Stimulated activated CD4-positive, alpha-beta T cell treated with anti-CD3 and anti-CD28 coated beads, Interleukin-2, amount 100 ng/mL, for 4 hours (primary cell): ENCODE results near the gene RFC2.
"Not testable (repeated sequence)": the region's sequence is repeated elsewhere in the genome, so short reads cannot be mapped to it uniquely, and the experiment has no call there.

Experiments
- DNase-seq: peaks from one replicate; pipeline ENCODE4 v3.0.0-alpha.2; 2020; ENCODE audit warnings: low read depth

RFC2 gene

GRCh38 chr7:74248156-74248555 lies 6.0 kb downstream of the RFC2 start:
- DNase-seq, result no peak

DNA sequence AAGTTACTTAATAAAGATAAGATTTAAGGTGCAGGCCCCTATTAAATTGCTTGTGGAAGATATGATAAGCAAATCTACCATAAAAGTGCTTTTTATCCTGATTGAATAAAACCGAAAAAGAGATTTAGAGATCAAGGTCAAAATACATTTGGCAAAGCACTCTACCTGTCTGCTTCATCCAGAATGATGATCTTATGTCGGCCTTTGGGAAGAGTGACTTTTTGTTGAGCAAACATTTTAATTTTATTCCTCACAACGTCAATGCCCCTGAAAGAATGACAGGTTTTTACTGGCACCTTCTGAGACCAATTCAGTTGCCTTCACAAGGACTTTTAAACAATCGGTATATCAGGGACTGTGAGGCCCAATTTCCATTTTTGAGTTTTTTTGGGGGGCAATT lies 7.7 kb downstream of the RFC2 start:
- no peak for DNase-seq

- DNase-seq, result no peak
These were observed 12.1 kb downstream of the RFC2 start for GRCh38 chr7:74242122-74242443.

DNA sequence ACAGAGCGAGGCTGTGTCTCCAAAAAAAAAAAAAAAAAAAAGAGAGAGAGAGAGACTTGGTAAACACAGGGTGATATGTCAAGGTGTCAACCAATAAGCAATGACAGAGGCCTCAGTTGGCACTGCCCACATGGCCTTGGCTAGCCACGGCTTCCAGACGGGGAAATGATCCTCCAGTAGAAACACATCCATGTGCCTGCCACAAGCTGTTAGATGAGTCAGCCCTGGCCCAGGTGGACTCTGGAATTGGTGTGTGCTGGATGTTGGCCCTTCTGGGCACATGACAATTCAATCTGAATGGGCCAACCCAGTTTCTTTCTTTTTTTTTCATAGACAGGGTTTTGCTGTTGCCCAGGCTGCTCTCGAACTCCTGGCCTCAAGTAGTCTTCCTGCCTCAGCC lies 13.7 kb downstream of the RFC2 start:
- no peak for DNase-seq

DNA sequence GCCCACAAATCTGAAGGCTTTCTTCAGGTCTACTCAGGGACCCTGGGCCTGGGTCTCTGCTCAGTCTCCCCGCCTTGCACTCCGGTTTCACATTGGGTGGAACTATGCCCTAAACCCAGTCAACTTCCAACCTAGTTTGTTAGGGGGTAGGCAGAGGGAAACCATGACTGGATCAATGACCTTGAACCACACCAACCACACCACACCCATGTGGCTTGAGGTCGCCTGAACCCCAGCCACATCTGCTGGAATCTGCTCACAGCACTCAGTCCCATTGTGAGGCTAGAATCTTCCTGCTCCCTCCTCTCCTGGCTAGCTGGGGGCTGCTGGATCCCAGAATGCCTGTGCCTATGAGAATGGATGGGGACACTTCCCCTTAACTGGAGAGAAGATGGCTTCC lies 17.9 kb downstream of the RFC2 start:
- DNase-seq, result no peak

DNA sequence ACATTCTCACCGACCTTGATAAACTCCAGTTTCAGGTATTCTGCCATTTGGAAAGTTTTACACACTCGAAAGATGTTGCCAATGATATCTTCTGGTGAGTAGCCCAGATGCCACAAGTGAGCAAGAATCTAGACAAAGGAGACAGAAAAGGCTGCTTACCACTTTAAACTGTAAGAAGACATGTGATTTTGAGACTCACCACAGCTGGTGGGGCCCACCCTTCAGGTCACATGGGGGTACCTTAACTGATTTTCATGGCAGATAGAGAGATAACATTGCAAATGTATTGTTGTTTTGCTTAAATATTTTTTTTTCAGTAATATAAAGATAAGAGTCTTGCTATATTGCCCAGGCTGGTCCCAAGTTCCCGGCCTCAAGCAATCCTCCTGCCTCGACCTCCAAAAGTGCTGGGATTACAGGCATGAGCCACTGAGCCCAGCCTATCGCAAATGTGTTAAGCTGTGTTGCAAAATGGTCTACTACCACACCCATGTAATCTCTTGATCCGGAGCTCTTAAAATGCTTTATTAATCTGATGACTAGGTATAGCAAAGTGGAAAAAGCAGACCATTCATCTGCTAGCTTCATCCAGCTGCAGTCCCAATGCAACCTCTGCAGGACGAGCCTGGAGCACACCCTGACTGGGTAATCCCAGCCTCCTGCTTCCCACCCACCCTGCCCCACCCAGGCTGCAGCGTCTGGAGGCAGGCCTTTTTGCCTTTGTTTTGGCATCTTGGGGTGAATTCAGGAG lies 18.5 kb downstream of the RFC2 start:
- DNase-seq, result no peak

DNA sequence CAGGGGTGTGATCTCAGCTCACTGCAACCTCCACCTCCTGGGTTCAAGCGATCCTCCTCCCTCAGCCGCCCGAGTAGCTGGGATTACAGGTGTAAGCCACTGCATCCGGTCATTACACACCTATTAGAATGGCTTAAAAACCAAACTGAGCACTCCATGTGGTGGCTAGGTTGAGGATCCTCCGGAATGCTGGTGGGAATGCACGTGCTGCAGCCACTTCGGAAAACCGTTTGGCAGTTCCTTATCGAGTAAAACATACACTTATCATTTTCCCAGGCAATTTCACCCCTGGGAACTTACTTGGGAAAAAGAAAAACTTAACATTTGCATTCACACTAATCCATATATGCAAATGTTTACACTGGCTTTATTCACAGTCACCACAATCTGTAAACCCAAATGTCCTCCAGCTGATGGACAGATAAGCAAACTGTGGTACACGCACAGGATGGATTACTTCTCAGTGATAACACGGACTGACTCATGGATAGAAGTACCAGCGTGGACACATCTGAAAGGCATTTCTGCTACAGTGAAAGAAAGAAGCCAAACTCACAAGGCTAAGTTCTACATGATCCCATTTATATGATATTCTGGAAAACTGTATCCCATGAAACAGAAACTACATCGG lies 20.4 kb downstream of the RFC2 start:
- DNase-seq, result no peak

DNA sequence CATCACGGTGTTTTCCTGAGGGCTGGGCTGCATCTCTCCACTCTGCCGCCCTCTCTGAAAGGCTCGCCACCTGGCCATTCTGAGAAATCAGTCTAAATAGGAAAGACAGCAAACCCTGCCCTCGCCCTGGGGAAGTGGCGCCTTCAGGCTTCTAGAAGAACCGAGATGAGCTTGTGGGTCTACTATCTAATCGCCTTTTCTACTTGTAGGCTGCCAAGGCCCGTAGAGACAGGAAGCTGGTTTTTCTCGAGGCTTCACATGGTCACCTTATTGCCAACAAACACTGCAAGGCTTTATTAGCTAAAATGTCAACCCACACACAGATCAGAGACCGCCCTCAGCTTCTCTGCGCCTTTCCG lies 23.0 kb downstream of the RFC2 start:
- DNase-seq, result no peak

GRCh38 chr7:74230446-74231231 lies 23.6 kb downstream of the RFC2 start:
- DNase-seq, result no peak

- no peak for DNase-seq
These were observed 25.0 kb downstream of the RFC2 start for GRCh38 chr7:74228951-74229900.

- no peak for DNase-seq
These were observed 27.6 kb downstream of the RFC2 start for GRCh38 chr7:74226633-74227032.

GRCh38 chr7:74225400-74225799 lies 28.8 kb downstream of the RFC2 start:
- no peak for DNase-seq

DNA sequence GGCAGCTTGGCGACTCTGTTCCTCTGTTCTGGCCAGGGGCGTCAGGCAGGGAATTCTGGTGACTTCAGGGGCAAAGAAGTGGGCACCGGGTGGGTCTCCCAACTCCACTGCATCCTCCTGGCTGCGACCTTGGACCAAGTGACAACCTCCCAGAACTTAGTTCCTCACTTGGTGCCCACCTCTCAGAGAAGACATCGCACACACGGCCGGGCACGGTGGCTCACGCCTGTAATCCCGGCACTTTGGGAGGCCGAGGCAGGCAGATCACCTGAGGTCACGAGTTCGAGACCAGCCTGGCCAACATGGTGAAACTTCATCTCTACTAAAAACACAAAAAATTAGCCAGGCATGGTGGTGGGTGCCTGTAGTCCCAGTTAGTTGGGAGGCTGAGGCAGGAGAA lies 29.3 kb downstream of the RFC2 start:
- DNase-seq, result not testable (repeated sequence)

DNA sequence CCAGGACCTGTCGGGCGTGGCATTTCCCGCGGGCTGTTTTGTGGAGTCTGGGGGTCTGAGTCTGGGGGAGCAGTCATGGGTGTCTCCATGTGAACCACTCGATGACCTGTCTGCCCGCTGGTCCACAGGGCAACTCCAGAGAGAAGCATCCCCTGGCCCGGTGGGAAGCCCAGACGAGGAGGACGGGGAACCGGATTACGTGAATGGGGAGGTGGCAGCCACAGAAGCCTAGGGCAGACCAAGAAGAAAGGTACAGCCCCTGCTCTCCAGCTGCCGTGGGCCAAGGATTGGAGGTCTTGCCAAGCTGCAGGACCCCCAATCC lies 29.7 kb downstream of the RFC2 start:
- DNase-seq, result no peak

- no peak for DNase-seq
These were observed 30.3 kb downstream of the RFC2 start for GRCh38 chr7:74223711-74224510.

DNA sequence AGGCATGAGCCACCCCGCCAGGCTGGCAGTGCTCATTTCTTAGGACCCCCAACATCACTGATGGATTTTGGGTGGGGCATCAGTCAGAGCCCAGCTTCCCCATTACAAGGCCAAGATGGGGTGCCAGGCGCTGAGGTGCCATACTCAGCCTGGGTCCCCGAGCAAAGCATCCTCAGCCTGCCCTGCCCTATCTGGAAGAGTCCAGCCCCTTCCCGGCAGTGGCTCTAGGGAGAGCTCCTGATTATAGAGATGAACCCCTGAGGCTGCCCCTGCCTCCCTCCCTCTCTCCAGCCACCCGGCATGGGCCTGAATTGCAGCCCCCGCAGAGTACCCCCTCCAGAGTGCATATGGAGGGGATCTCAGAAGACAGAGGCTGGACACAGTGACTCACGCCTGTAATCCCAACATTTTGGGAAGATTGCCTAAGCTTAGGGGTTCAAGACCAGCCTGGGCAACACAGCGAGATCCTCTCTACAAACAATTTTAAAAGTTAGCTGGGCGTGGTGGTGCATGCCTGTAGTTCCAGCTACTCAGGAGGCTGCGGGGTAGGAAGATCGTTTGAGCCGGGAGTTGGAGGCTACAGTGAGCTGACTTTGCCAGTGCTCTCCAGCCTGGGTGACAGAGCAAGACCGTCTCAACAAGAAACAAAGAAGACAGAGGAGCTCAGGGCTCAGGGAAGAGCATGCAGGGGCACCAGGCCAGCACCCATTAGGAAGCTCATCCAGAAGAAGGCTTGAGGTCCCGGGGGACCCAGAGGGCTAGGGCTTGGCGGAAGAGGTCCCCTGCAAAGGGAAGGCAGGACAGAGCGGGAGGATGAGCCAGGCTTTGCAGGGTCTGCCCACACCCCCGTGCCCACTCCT lies 31.1 kb downstream of the RFC2 start:
- DNase-seq, result no peak

DNA sequence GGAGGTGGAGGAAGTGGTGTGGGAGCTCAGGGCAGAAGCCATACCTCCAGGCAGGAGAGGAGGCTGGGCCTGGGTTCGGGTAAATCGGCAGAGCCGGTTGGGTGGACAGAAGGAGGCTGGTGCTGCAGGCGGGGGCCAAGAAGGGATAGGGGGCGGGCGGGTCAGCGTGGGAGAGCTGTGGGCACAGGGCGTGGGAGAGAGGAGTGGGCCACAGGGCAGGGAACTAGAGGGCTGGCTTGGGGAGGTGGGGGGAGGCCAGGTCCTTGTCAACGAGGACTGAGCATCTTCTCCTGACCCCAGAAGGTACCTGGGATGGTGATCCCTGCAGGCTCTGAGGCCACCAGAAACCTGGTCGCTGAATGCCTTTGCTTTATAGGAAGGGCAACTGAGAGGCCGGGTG lies 32.5 kb downstream of the RFC2 start:
- DNase-seq, result no peak

DNA sequence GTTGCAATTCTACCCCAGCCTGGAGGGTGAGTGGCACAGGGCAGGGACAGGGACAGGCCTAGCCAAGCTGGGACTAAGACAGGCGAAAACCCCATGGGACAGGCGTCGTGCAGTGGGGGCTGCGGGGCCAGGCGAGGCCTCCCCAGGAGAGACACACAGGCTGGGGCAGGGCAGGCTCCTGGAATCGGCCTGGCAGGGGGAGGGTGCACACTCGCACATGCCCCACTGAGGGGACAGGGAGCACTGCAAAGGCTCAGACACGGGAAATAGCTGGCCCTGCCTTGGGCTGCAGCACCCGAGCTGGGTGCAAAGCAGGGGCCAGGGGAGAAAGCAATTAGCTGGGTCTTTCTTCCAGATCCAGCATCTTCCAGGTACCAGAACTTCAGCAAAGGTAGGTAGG lies 34.0 kb downstream of the RFC2 start:
- DNase-seq, result no peak

DNA sequence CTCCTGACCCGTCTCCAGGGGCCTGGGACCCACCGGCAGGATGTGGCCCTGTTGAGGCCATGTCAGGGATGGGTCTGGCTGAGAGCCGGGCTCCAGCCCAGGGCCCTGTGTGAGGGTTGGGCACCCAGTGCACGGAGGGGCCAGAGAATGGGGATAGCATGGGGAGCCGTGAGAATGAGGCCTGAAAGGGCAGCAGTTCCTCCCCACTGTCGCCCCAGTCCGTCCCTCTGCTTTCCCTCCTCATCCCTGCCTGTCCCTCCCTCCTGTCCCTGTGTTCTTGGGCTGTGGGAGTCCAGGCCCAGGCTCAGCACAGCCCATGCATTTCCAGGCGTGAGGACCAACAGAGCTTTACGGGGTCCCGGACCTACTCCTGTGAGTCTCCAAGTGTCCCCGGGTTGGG lies 34.8 kb downstream of the RFC2 start:
- no peak for DNase-seq

DNA sequence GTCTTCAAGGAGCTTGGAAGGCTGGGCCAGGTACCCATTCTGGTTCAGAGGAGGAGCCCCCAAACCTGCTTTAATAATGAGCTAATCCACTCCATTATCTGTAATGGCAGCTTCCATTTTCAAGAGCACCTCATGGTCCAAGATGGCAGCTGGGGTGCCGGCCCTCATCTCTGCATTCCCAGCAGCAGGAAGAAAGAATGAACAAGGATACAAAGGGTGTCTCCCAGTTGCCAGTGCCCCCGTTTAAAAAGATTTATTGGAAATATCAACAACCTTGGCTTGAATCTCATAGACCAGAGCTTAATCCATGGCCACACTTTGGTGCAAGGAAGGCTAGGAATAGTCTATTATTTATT lies 35.9 kb downstream of the RFC2 start:
- DNase-seq, result no peak
